Adipose tissue (tissue), 3 donors: ENCODE data around the gene CNN2. TPM values are rescaled to one million over a fixed set of nuclear protein-coding genes. Genes with fewer than 3 reads are reported as not detected.

Experiments used
- H3K27ac ChIP-seq: one replicate; pipeline ENCODE4 v1.5.1; 2013; ENCODE audit warnings: low read depth, low read length
- WGBS, 3 donors: extraction: QIAGEN DNeasy Blood & Tissue Kit; methylation state at CpG; one replicate each; pipeline ENCODE4 v1.1.7; 2013; 5-methylcytosine and 5-hydroxymethylcytosine counted together
- polyA plus RNA-seq, 3 donors: library from polyadenylated mRNA; stranded (reverse); fragments of 200-250 nt; gene quantifications; one replicate each; pipeline ENCODE4 v1.2.3, GENCODE V29; 2013
- donor health status: healthy with polysubstance abuse.
- donor health status: Bipolar disorder and iron deficiency.
- donor health status: healthy.

The CNN2 gene
- 100 to 1,000 TPM in 1 of 3 donors, 10 to 100 TPM in 2; 39.3 to 107 (median 76.1) TPM for polyA plus RNA-seq

- 5 to 9% (median 6%) methylated on average over 32 to 63 of the region's 63 CpGs for WGBS, 3 donors
- peak within 1 kb of the TSS; percentile 65 for H3K27ac ChIP-seq
Measured at GRCh38 chr19:1025960-1026782, at the start of gene CNN2. Gene CNN2, plus strand, starts transcription at chr19:1026608. Its CDS starts 54 bp downstream, at chr19:1026662.

GRCh38 chr19:977058-977464, 49.3 kb upstream of the CNN2 start:
- H3K27ac ChIP-seq = no peak overlapping the region
- WGBS, 3 donors = 83 to 86% (median 84%) methylated on average over 17 to 24 of the region's 24 CpGs

- WGBS, 3 donors = 67 to 81% (median 67%) methylated on average over 13 to 19 of the region's 19 CpGs
Measured at GRCh38 chr19:979318-979741, 47.1 kb upstream of the CNN2 start.

GRCh38 chr19:980133-980998, 46.0 kb upstream of the CNN2 start:
- 38 to 44% (median 41%) methylated on average over 32 of the region's 32 CpGs for WGBS, 3 donors

More at GRCh38 chr19:979318-979741, 47.1 kb upstream of the CNN2 start:
- no peak overlapping the region for H3K27ac ChIP-seq

GRCh38 chr19:982567-983170, 43.7 kb upstream of the CNN2 start:
- 1% methylated on average over 35 to 46 of the region's 46 CpGs for WGBS, 3 donors
- H3K27ac ChIP-seq = no peak overlapping the region

More at GRCh38 chr19:980133-980998, 46.0 kb upstream of the CNN2 start:
- no peak overlapping the region for H3K27ac ChIP-seq

GRCh38 chr19:984165-984967, 42.0 kb upstream of the CNN2 start, which contains the start of gene WDR18:
Gene WDR18, plus strand, starts transcription at chr19:984345. Its CDS starts 9 bp downstream, at chr19:984354.
- WGBS, 3 donors = 1% methylated on average over 68 to 78 of the region's 78 CpGs
- no peak within 1 kb of the TSS for H3K27ac ChIP-seq

- WGBS, 3 donors = 89 to 92% (median 91%) methylated on average over 14 of the region's 14 CpGs
- no peak overlapping the region for H3K27ac ChIP-seq
Measured at GRCh38 chr19:986083-986482, 40.3 kb upstream of the CNN2 start.

- 70 to 84% (median 83%) methylated on average over 14 of the region's 14 CpGs for WGBS, 3 donors
- no peak overlapping the region for H3K27ac ChIP-seq
Measured at GRCh38 chr19:988081-988480, 38.3 kb upstream of the CNN2 start.

- H3K27ac ChIP-seq = no peak overlapping the region
- WGBS, 3 donors = 87 to 91% (median 88%) methylated on average over 15 of the region's 15 CpGs
Measured at GRCh38 chr19:988510-988909, 37.9 kb upstream of the CNN2 start.

GRCh38 chr19:989381-990081, 36.9 kb upstream of the CNN2 start:
- WGBS, 3 donors = 89 to 93% (median 91%) methylated on average over 25 of the region's 25 CpGs

GRCh38 chr19:990119-990571, 36.3 kb upstream of the CNN2 start:
- WGBS, 3 donors = 55 to 84% (median 81%) methylated on average over 27 of the region's 27 CpGs
- H3K27ac ChIP-seq = no peak overlapping the region

More at GRCh38 chr19:989381-990081, 36.9 kb upstream of the CNN2 start:
- H3K27ac ChIP-seq = no peak overlapping the region

GRCh38 chr19:990746-991145, 35.7 kb upstream of the CNN2 start:
- WGBS, 3 donors = 90 to 94% (median 91%) methylated on average over 23 of the region's 23 CpGs
- H3K27ac ChIP-seq = no peak overlapping the region

GRCh38 chr19:991174-991931, 35.1 kb upstream of the CNN2 start:
- no peak overlapping the region for H3K27ac ChIP-seq
- 77 to 89% (median 81%) methylated on average over 30 to 41 of the region's 47 CpGs for WGBS, 3 donors

GRCh38 chr19:991932-992669, 34.3 kb upstream of the CNN2 start:
- WGBS, 3 donors = 93 to 96% (median 95%) methylated on average over 32 to 42 of the region's 42 CpGs
- no peak overlapping the region for H3K27ac ChIP-seq

- 85 to 96% (median 95%) methylated on average over 13 of the region's 13 CpGs for WGBS, 3 donors
- H3K27ac ChIP-seq = no peak overlapping the region
Measured at GRCh38 chr19:992670-993055, 33.7 kb upstream of the CNN2 start.

GRCh38 chr19:993361-993830, 33.0 kb upstream of the CNN2 start:
- H3K27ac ChIP-seq = no peak overlapping the region
- 85 to 93% (median 87%) methylated on average over 17 of the region's 17 CpGs for WGBS, 3 donors
